Measurements from ENCODE around the gene PAWR.
"Not testable (repeated sequence)": the region's sequence is repeated elsewhere in the genome, so short reads cannot be mapped to it uniquely, and the experiment has no call there.

PAWR gene

GRCh38 chr12:79686171-79686570, 4.6 kb downstream of the PAWR start:
- no peak for DNase-seq

GRCh38 chr12:79685068-79685467, 5.7 kb downstream of the PAWR start:
- DNase-seq: no peak

GRCh38 chr12:79684338-79684737, 6.4 kb downstream of the PAWR start:
- not testable (repeated sequence) for DNase-seq

GRCh38 chr12:79682593-79682992, 8.2 kb downstream of the PAWR start:
- no peak for DNase-seq

GRCh38 chr12:79681008-79681590, 9.7 kb downstream of the PAWR start:
- DNase-seq: no peak

- DNase-seq: no peak
Observed at GRCh38 chr12:79680051-79680450, 10.7 kb downstream of the PAWR start.

GRCh38 chr12:79678306-79678705, 12.5 kb downstream of the PAWR start:
- DNase-seq: no peak

- DNase-seq: no peak
Observed at GRCh38 chr12:79677672-79678071, 13.1 kb downstream of the PAWR start.

GRCh38 chr12:79676579-79676978, 14.2 kb downstream of the PAWR start:
- no peak for DNase-seq

- no peak for DNase-seq
Observed at GRCh38 chr12:79674629-79675028, 16.1 kb downstream of the PAWR start.

- DNase-seq: no peak
Observed at GRCh38 chr12:79673354-79673753, 17.4 kb downstream of the PAWR start.

- DNase-seq: no peak
Observed at GRCh38 chr12:79668113-79668512, 22.7 kb downstream of the PAWR start.

GRCh38 chr12:79665212-79665887, 25.4 kb downstream of the PAWR start:
- DNase-seq: no peak

GRCh38 chr12:79664518-79664917, 26.2 kb downstream of the PAWR start:
- no peak for DNase-seq

GRCh38 chr12:79662046-79662811, 28.5 kb downstream of the PAWR start:
- DNase-seq: no peak

- no peak for DNase-seq
Observed at GRCh38 chr12:79661629-79662028, 29.1 kb downstream of the PAWR start.

- DNase-seq: no peak
Observed at GRCh38 chr12:79659961-79660431, 30.8 kb downstream of the PAWR start.

GRCh38 chr12:79658221-79658620, 32.5 kb downstream of the PAWR start:
- DNase-seq: no peak

- no peak for DNase-seq
Observed at GRCh38 chr12:79657136-79657535, 33.6 kb downstream of the PAWR start.

- no peak for DNase-seq
Observed at GRCh38 chr12:79655036-79655435, 35.7 kb downstream of the PAWR start.

- no peak for DNase-seq
Observed at GRCh38 chr12:79652521-79652920, 38.2 kb downstream of the PAWR start.

- DNase-seq: no peak
Observed at GRCh38 chr12:79650440-79650839, 40.3 kb downstream of the PAWR start.

- DNase-seq: no peak
Observed at GRCh38 chr12:79648881-79649280, 41.9 kb downstream of the PAWR start.

GRCh38 chr12:79646843-79647242, 43.9 kb downstream of the PAWR start:
- not testable (repeated sequence) for DNase-seq
